H9 (cell line): Measurements from ENCODE around the gene SEMA3F. TPM values are rescaled to one million over a fixed set of nuclear protein-coding genes. Genes with fewer than 3 reads are reported as not detected.

Experiments
- DNase-seq: peaks from one replicate; pipeline ENCODE4 v3.0.0-alpha.2; 2017
- H2AFZ ChIP-seq: one replicate; pipeline ENCODE4 v1.6.1; 2013; ENCODE audit warnings: mild to moderate bottlenecking, low read length, control low read depth, moderate library complexity
- H2AK5ac ChIP-seq: 2 replicates; pipeline ENCODE4 v1.6.1; 2013; ENCODE audit warnings: low read length, control low read depth, mixed read lengths; ENCODE audit not compliant: insufficient read length
- H2BK120ac ChIP-seq: one replicate; pipeline ENCODE4 v1.6.1; 2013; ENCODE audit warnings: low read depth, mild to moderate bottlenecking, low read length, control low read depth, inconsistent platforms; ENCODE audit not compliant: poor library complexity, severe bottlenecking
- H2BK12ac ChIP-seq: 2 replicates; pipeline ENCODE4 v1.6.1; 2013; ENCODE audit warnings: low read length, control low read depth, mixed read lengths, low read depth; ENCODE audit not compliant: insufficient read length
- H2BK15ac ChIP-seq: 2 replicates; pipeline ENCODE4 v1.6.1; 2013; ENCODE audit warnings: low read depth, low read length, control low read depth
- H2BK20ac ChIP-seq: one replicate; pipeline ENCODE4 v1.6.1; 2013; ENCODE audit warnings: low read depth, mild to moderate bottlenecking, low read length, control low read depth, inconsistent platforms; ENCODE audit not compliant: poor library complexity, severe bottlenecking
- H2BK5ac ChIP-seq: 2 replicates; pipeline ENCODE4 v1.6.1; 2013; ENCODE audit warnings: low read length, control low read depth, mixed read lengths; ENCODE audit not compliant: insufficient read length
- H3K14ac ChIP-seq: 2 replicates; pipeline ENCODE4 v1.6.1; 2013; ENCODE audit warnings: low read length, control low read depth; ENCODE audit not compliant: insufficient read depth
- H3K18ac ChIP-seq: 2 replicates; pipeline ENCODE4 v1.6.1; 2013; ENCODE audit warnings: low read depth, mild to moderate bottlenecking, mixed read lengths, low read length, control low read depth; ENCODE audit not compliant: insufficient read length
- H3K23ac ChIP-seq: 2 replicates; pipeline ENCODE4 v1.6.1; 2013; ENCODE audit warnings: low read length, control low read depth, mixed read lengths, low read depth; ENCODE audit not compliant: insufficient read length
- H3K23me2 ChIP-seq: 2 replicates; pipeline ENCODE4 v1.6.1; 2013; ENCODE audit warnings: low read depth, mild to moderate bottlenecking, mixed read lengths, low read length, control low read depth; ENCODE audit not compliant: insufficient read length, poor library complexity, severe bottlenecking
- H3K27ac ChIP-seq: 2 replicates; pipeline ENCODE4 v1.5.1; 2013; ENCODE audit warnings: low read length, control low read depth, mixed read lengths, low read depth; ENCODE audit not compliant: insufficient read length
- H3K27me3 ChIP-seq: 2 replicates; pipeline ENCODE4 v1.6.1; 2013; ENCODE audit warnings: low read length, control low read depth, inconsistent platforms; ENCODE audit not compliant: insufficient read depth
- H3K4ac ChIP-seq: 2 replicates; pipeline ENCODE4 v1.6.1; 2013; ENCODE audit warnings: low read depth, mild to moderate bottlenecking, control low read depth, inconsistent platforms, low read length, moderate library complexity
- H3K4me1 ChIP-seq: 2 replicates; pipeline ENCODE4 v1.6.1; 2013; ENCODE audit warnings: low read length, control low read depth, inconsistent platforms; ENCODE audit not compliant: insufficient read depth
- H3K4me2 ChIP-seq: 2 replicates; pipeline ENCODE4 v1.6.1; 2013; ENCODE audit warnings: low read length, control low read depth, mixed read lengths; ENCODE audit not compliant: insufficient read length, insufficient read depth
- H3K56ac ChIP-seq: 2 replicates; pipeline ENCODE4 v1.6.1; 2013; ENCODE audit warnings: low read depth, mild to moderate bottlenecking, mixed read lengths, low read length, control low read depth; ENCODE audit not compliant: insufficient read length
- H3K79me1 ChIP-seq: 2 replicates; pipeline ENCODE4 v1.6.1; 2013; ENCODE audit warnings: low read depth, mild to moderate bottlenecking, moderate library complexity, low read length, control low read depth, inconsistent platforms; ENCODE audit not compliant: insufficient read depth, poor library complexity, severe bottlenecking
- H3K79me2 ChIP-seq: 2 replicates; pipeline ENCODE4 v1.6.1; 2013; ENCODE audit warnings: low read length, control low read depth, inconsistent platforms; ENCODE audit not compliant: insufficient read depth
- H3K9ac ChIP-seq: 2 replicates; pipeline ENCODE4 v1.6.1; 2013; ENCODE audit warnings: low read length, control low read depth, mixed read lengths; ENCODE audit not compliant: insufficient read length; ENCODE audit errors: extremely low read depth
- H3K9me3 ChIP-seq: one replicate; pipeline ENCODE4 v1.6.1; 2013; ENCODE audit warnings: low read depth, low read length, inconsistent platforms; ENCODE audit not compliant: control insufficient read depth
- H3T11ph ChIP-seq: one replicate; pipeline ENCODE4 v1.6.1; 2013; ENCODE audit warnings: mild to moderate bottlenecking, low read length, control low read depth, inconsistent platforms
- H4K20me1 ChIP-seq: one replicate; pipeline ENCODE4 v1.6.1; 2013; ENCODE audit not compliant: control insufficient read depth, insufficient read length, insufficient read depth
- H4K5ac ChIP-seq: 2 replicates; pipeline ENCODE4 v1.6.1; 2013; ENCODE audit warnings: low read depth, mild to moderate bottlenecking, mixed read lengths, low read length, control low read depth; ENCODE audit not compliant: insufficient read length
- H4K8ac ChIP-seq: replicated peaks from 2 replicates; pipeline ENCODE4 v1.6.1; 2013; ENCODE audit warnings: low read length, control low read depth, mixed read lengths, low read depth; ENCODE audit not compliant: insufficient read length
- H4K91ac ChIP-seq: 2 replicates; pipeline ENCODE4 v1.6.1; 2013; ENCODE audit warnings: low read depth, mild to moderate bottlenecking, moderate library complexity, mixed read lengths, low read length, control low read depth; ENCODE audit not compliant: insufficient read length
- H3K27ac Mint-ChIP-seq, 3 experiments: 2 replicates in 2 of 3; 3 replicates in 1 of 3; pipeline ENCODE4 v1.8.0; 2020 to 2021; ENCODE audit warnings: mixed read lengths in 3 of 3, mild to moderate bottlenecking in 1 of 3, moderate library complexity in 1 of 3
- H3K27me3 Mint-ChIP-seq: 2 replicates; pipeline ENCODE4 v1.8.0; 2021; ENCODE audit warnings: low read depth, mild to moderate bottlenecking, moderate library complexity, mixed read lengths
- H3K36me3 Mint-ChIP-seq, 3 experiments: 2 replicates in 2 of 3; 3 replicates in 1 of 3; pipeline ENCODE4 v1.8.0; 2020 to 2021; ENCODE audit warnings: low read depth in 3 of 3, mixed read lengths in 3 of 3; ENCODE audit not compliant: insufficient read depth in 1 of 3
- H3K4me1 Mint-ChIP-seq, 2 experiments: 2 replicates each; pipeline ENCODE4 v1.8.0; 2020; ENCODE audit warnings: mixed read lengths in 2 of 2
- H3K4me3 Mint-ChIP-seq, 2 experiments: 2 replicates in 1 of 2; 3 replicates in 1 of 2; pipeline ENCODE4 v1.8.0; 2020 to 2021; ENCODE audit warnings: mild to moderate bottlenecking in 2 of 2, mixed read lengths in 2 of 2, moderate library complexity in 1 of 2
- H3K9me3 Mint-ChIP-seq, 2 experiments: 2 replicates in 1 of 2; 3 replicates in 1 of 2; pipeline ENCODE4 v1.8.0; 2020; ENCODE audit warnings: mild to moderate bottlenecking in 2 of 2, mixed read lengths in 2 of 2, moderate library complexity in 1 of 2
- CTCF ChIP-seq: fragments of 200-600 bp; sonication (generic); conservative IDR thresholded peaks from 3 replicates; pipeline ENCODE4 v1.8.0; 2021; ENCODE audit warnings: antibody characterized with exemption, mild to moderate bottlenecking
- WGBS: extraction: QIAGEN DNeasy Blood & Tissue Kit; methylation state at CpG from one replicate; pipeline ENCODE4 v1.1.7; 2013; ENCODE audit warnings: missing lambda C conversion rate, low lambda C conversion rate, mixed read lengths; ENCODE audit not compliant: insufficient read length; ENCODE audit errors: extremely low coverage; 5-methylcytosine and 5-hydroxymethylcytosine counted together
- total RNA-seq: library from RNA; stranded (reverse); gene quantifications from 2 replicates; pipeline ENCODE4 v1.2.1, GENCODE V29; 2021

SEMA3F gene
- total RNA-seq, 1 experiment from 2014 or later, result 14.3 TPM

GRCh38 chr3:50157827-50158529 is 2.9 kb downstream of the SEMA3F start:
- H3K27ac Mint-ChIP-seq, result peak overlapping the region in 1 of 3 experiments; percentile 59; a peak in 3 of 7 replicates
- Histone ChIP-seq H3K4ac (no peak overlapping the region), H3K4me2 (peak overlapping the region; percentile 48), H3K27me3 (peaks cover 7% of the 10 kb centered on the region; the same call in 1 of the 2 replicates), H4K20me1 (no peaks in the 10 kb centered on the region), H3K56ac (no peak overlapping the region), H3K79me2 (no peaks in the 10 kb centered on the region), H4K91ac (no peak overlapping the region), H3K18ac (no peak overlapping the region), H2BK120ac (no peak overlapping the region), H3K27ac (no peak overlapping the region), H2BK20ac (no peak overlapping the region), H3K9ac (no peak overlapping the region), H4K8ac (no peak overlapping the region), H2BK15ac (no peak overlapping the region), H3T11ph (no peak overlapping the region), H2BK5ac (no peak overlapping the region), H2AK5ac (no peak overlapping the region), H3K23ac (no peak overlapping the region), H3K23me2 (peaks cover 15% of the 10 kb centered on the region), H3K14ac (no peak overlapping the region), H2AFZ (no peak overlapping the region), H3K79me1 (peaks cover 2% of the 10 kb centered on the region), H3K9me3 (no peaks in the 10 kb centered on the region), H2BK12ac (no peak overlapping the region), H4K5ac (no peak overlapping the region), H3K4me1 (no peaks in the 10 kb centered on the region; the same call in none of the 2 replicates)
- WGBS, result no CpG with 5 or more reads among the region's 12 CpGs
- peaks cover 22% of the 10 kb centered on the region for H3K27me3 Mint-ChIP-seq
- H3K9me3 Mint-ChIP-seq, result no peaks in the 10 kb centered on the region
- H3K4me1 Mint-ChIP-seq, result peaks cover 38 to 48% of the 10 kb centered on the region in 2 experiments
- DNase-seq, result no peak
- peak overlapping the region; percentile 85 to 97; a peak in 3 of 5 replicates for H3K4me3 Mint-ChIP-seq
- peaks cover 17 to 27% (median 19%) of the 10 kb centered on the region in 3 experiments for H3K36me3 Mint-ChIP-seq
- no peak for TF ChIP-seq CTCF
